ENCODE results near the gene SLC25A51.

Gene SLC25A51

GRCh38 chr9:37903647-37904444 is at the start of gene SLC25A51:
Gene SLC25A51 (minus strand): TSS chr9:37904127. CDS start chr9:37888550, 15,577 bp downstream.
- peak; percentile 88 to 97 (median 90) for DNase-seq

GRCh38 chr9:37953206-37953774 is 49.4 kb upstream of the SLC25A51 start:
- no peak for DNase-seq

GRCh38 chr9:37952731-37953130 is 48.8 kb upstream of the SLC25A51 start:
- no peak for DNase-seq

- DNase-seq: no peak
Measured at GRCh38 chr9:37951671-37952449, 47.9 kb upstream of the SLC25A51 start.

GRCh38 chr9:37950561-37950960 is 46.6 kb upstream of the SLC25A51 start:
- DNase-seq: no peak

GRCh38 chr9:37949576-37949975 is 45.6 kb upstream of the SLC25A51 start:
- no peak for DNase-seq

GRCh38 chr9:37948417-37948980 is 44.6 kb upstream of the SLC25A51 start:
- DNase-seq: no peak

GRCh38 chr9:37947977-37948376 is 44.0 kb upstream of the SLC25A51 start:
- DNase-seq: no peak

- no peak for DNase-seq
Measured at GRCh38 chr9:37947471-37947870, 43.5 kb upstream of the SLC25A51 start.

- no peak for DNase-seq
Measured at GRCh38 chr9:37946971-37947370, 43.0 kb upstream of the SLC25A51 start.

GRCh38 chr9:37946041-37946440 is 42.1 kb upstream of the SLC25A51 start:
- DNase-seq: no peak

GRCh38 chr9:37944671-37945481 is 40.9 kb upstream of the SLC25A51 start:
- DNase-seq: no peak

- no peak for DNase-seq
Measured at GRCh38 chr9:37944266-37944650, 40.3 kb upstream of the SLC25A51 start.

- DNase-seq: no peak
Measured at GRCh38 chr9:37943345-37944265, 39.7 kb upstream of the SLC25A51 start.

- no peak for DNase-seq
Measured at GRCh38 chr9:37942621-37943344, 38.9 kb upstream of the SLC25A51 start.

- DNase-seq: no peak
Measured at GRCh38 chr9:37941253-37941652, 37.3 kb upstream of the SLC25A51 start.

- no peak for DNase-seq
Measured at GRCh38 chr9:37939575-37940095, 35.7 kb upstream of the SLC25A51 start.

- no peak for DNase-seq
Measured at GRCh38 chr9:37938121-37938891, 34.4 kb upstream of the SLC25A51 start.

- no peak for DNase-seq
Measured at GRCh38 chr9:37937366-37937765, 33.4 kb upstream of the SLC25A51 start.

- no peak for DNase-seq
Measured at GRCh38 chr9:37936965-37937364, 33.0 kb upstream of the SLC25A51 start.
